Measurements from ENCODE around the gene LGR6.

- TF ChIP-seq CTCF (IDR thresholded peaks at IDR 0.05): no peak
- TF ChIP-seq POLR2A (IDR thresholded peaks at IDR 0.05): no peak
Measured at GRCh38 chr1:202276920-202277319, 83.3 kb downstream of the LGR6 start.

Measured in testis (tissue), 2 donors.